Epithelial cell of proximal tubule (primary cell): ENCODE measurements around the gene RNF150. TPM values are rescaled to one million over a fixed set of nuclear protein-coding genes. Genes with fewer than 3 reads are reported as not detected.
"Not testable (repeated sequence)": the region's sequence is repeated elsewhere in the genome, so short reads cannot be mapped to it uniquely, and the experiment has no call there.

Experiments
- DNase-seq: peaks from one replicate; pipeline ENCODE4 v3.0.0-alpha.2; 2011; ENCODE audit warnings: low read depth
- H3K4me3 ChIP-seq: 2 replicates; pipeline ENCODE4 v1.5.1; 2011; ENCODE audit warnings: low read depth, mild to moderate bottlenecking, low read length
- CTCF ChIP-seq: conservative IDR thresholded peaks from 2 replicates; pipeline ENCODE4 v1.5.1; 2012; ENCODE audit warnings: low read depth, mild to moderate bottlenecking, low read length
- total RNA-seq: library from RNA; depleted of rRNA; stranded (reverse); fragments of >200 nt; gene quantifications from 2 replicates; pipeline ENCODE4 v1.2.3, GENCODE V29; 2015

The RNF150 gene
- total RNA-seq, 1 donor from 2014 or later, result 0.69 TPM

DNA sequence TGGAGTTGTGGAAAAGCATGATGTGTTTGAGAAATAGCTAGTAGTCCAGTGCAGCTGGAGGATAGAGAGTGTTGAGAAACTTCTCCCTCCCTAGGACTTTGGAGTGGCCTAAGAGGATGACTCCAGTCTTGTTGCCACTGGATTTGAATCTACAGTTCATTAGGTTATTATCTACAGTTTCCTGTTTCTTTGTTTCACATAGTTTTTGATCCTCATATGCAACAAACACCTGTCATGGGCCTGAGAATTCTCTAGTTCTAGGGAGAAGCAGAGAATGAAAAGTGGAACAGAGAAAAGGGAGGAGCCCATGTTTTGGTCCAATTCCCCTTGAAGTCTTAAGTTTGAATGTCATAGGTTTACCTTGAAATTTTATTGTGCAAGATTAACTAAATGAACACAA lies 303.4 kb downstream of the RNF150 start:
- no peak for TF ChIP-seq CTCF
- no peak overlapping the region for H3K4me3 ChIP-seq
- DNase-seq, result no peak

DNA sequence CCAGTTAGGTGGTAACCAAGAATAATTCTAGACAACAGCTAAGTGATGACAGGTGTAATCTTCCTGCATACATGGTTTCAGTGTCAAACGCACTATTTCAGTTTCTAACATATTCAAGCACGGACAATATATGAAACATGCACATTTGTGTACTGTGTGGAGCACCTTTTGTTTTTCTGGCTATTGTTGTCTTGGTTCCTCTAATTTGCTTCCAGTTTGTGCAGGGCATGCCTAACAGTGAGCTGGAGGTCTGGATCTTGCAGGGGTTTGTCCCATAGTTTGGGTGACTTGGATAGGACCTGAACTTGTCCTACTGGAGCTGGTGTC lies 306.6 kb downstream of the RNF150 start:
- no peak for TF ChIP-seq CTCF
- H3K4me3 ChIP-seq, result no peak overlapping the region
- DNase-seq, result no peak

DNA sequence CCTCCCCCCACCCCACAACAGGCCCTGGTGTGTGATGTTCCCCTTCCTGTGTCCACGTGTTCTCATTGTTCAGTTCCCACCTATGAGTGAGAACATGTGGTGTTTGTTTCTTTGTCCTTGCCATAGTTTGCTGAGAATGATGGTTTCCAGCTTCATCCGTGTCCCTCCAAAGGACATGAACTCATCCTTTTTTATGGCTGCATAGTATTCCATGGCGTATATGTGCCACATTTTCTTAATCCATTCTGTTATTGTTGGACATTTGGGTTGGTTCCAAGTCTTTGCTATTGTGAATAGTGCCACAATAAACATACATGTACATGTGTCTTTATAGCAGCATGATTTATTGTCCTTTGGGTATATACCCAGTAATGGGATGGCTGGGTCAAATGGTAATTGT lies 312.7 kb downstream of the RNF150 start:
- DNase-seq, H3K4me3 ChIP-seq: not testable (repeated sequence)

GRCh38 chr4:140819610-140820009 lies 313.7 kb downstream of the RNF150 start:
- no peak overlapping the region for H3K4me3 ChIP-seq
- TF ChIP-seq CTCF, result no peak
- DNase-seq, result no peak

DNA sequence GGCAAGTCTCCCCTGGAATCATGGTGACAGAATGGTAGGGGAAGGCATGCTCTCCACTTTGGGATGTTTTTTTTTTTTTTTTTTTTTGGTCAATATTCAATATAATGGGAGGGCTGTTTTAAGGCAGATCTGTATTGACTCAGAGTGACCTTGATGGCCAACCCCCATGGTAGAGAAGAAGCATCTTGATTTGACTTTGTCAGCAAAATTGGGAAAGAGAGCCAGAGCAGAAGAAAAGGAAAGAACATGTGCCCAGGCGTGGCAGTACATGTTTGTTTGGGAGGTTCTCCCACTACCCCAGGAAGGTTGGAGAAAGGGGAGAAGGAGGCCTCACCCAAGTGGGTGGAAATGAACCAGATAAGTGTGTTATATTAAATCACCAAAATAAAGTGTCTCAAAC lies 314.8 kb downstream of the RNF150 start:
- DNase-seq, result no peak
- H3K4me3 ChIP-seq, result no peak overlapping the region
- TF ChIP-seq CTCF, result no peak

GRCh38 chr4:140816806-140817510 lies 316.3 kb downstream of the RNF150 start:
- H3K4me3 ChIP-seq, result no peak overlapping the region
- no peak for TF ChIP-seq CTCF
- DNase-seq, result no peak

GRCh38 chr4:140813804-140814203 lies 319.5 kb downstream of the RNF150 start:
- no peak for DNase-seq
- no peak for TF ChIP-seq CTCF
- no peak overlapping the region for H3K4me3 ChIP-seq
